Right lobe of liver (tissue), 6 donors: ENCODE data around the gene DHX40. TPM values are rescaled to one million over a fixed set of nuclear protein-coding genes. Genes with fewer than 3 reads are reported as not detected.

ENCODE experiments used
- ATAC-seq, 4 donors: fragments of 200-7000 bp; cut with Tn5 transposase; one replicate each; pipeline ENCODE4 v1.9.1; 2020; ENCODE audit warnings: mild to moderate bottlenecking in 4 of 4, moderate library complexity in 4 of 4
- DNase-seq, 3 donors: peaks; one replicate each; pipeline ENCODE4 v3.0.0-alpha.2; 2020
- H3K27ac ChIP-seq, 3 donors: fragments of 200-600 bp; one replicate each; pipeline ENCODE4 v1.8.0; 2022
- H3K27me3 ChIP-seq, 2 donors: fragments of 200-600 bp; one replicate each; pipeline ENCODE4 v1.8.0; 2022
- H3K36me3 ChIP-seq, 4 donors: fragments of 200-600 bp; sonication (generic) in 1 of 4; one replicate each; pipeline versions ENCODE4 v1.5.1 to v1.8.0; 2017 to 2022; ENCODE audit warnings: control low read depth in 1 of 4
- H3K4me1 ChIP-seq, 4 donors: fragments of 200-600 bp; sonication (generic) in 1 of 4; one replicate each; pipeline versions ENCODE4 v1.5.1 to v1.8.0; 2017 to 2022; ENCODE audit warnings: control low read depth in 1 of 4
- H3K4me3 ChIP-seq, 3 donors: fragments of 200-600 bp; one replicate each; pipeline ENCODE4 v1.8.0; 2022
- H3K9me3 ChIP-seq, 4 donors: fragments of 200-600 bp; sonication (generic) in 1 of 4; one replicate each; pipeline versions ENCODE4 v1.5.1 to v1.8.0; 2017 to 2022; ENCODE audit warnings: control low read depth in 1 of 4
- CTCF ChIP-seq, 4 donors: fragments of 200-600 bp in 3 of 4; fragments of 450-650 bp in 1 of 4; IDR thresholded peaks; one replicate each; pipeline versions ENCODE4 v1.5.1 to v1.8.0; 2016 to 2022; ENCODE audit warnings: antibody characterized with exemption in 4 of 4, mild to moderate bottlenecking in 2 of 4
- POLR2A ChIP-seq: fragments of 450-650 bp; IDR thresholded peaks from one replicate; pipeline ENCODE4 v1.6.1; 2017; ENCODE audit warnings: antibody characterized with exemption, mild to moderate bottlenecking
- WGBS: methylation state at CpG from one replicate; pipeline ENCODE4 v1.1.6; 2018; ENCODE audit warnings: low coverage, low lambda C conversion rate; ENCODE audit not compliant: insufficient coverage; ENCODE audit errors: missing lambda C conversion rate; 5-methylcytosine and 5-hydroxymethylcytosine counted together
- intact Hi-C, 2 donors: fragments of 100-400 bp; cut with DNase I; formaldehyde crosslinking; loops; one replicate each; pipeline versions ENCODE4 v1.11.2 to v1.14.1; 2022
- total RNA-seq, 6 experiments: library from RNA; depleted of rRNA in 2 of 6; stranded (reverse); fragments of >200 nt in 2 of 6; fragmentation: NEBNext Ultra II Directional in 3 of 6; extraction: Animal tissue kit (Norgen Biotek cat#: 25700) in 3 of 6; gene quantifications; one replicate each; pipeline versions ENCODE4 v1.1.0 to v1.2.4, GENCODE V29; 2016 to 2023
- donor health status: DM: no; HTN: yes; CAD: no.
- donor health status: DM: no; HTN: no; CAD: no.
- donor health status: DM: no; HTN: no; CAD: no.
- donor health status: DM: no; HTN: yes; CAD: no.
- donor health status: DM: no; HTN: yes; CAD: no.

DHX40 gene
- total RNA-seq, 6 experiments from 2014 or later: 7.8 to 12.0 (median 9.4) TPM

GRCh38 chr17:59620064-59620359 is 54.6 kb downstream of the DHX40 start:
- H3K27me3 ChIP-seq: no peaks in the 10 kb centered on the region
- 0% methylated on average over 13 of the region's 13 CpGs for WGBS
- DNase-seq (no peak), ATAC-seq (no peak)
- no peaks in the 10 kb centered on the region for H3K9me3 ChIP-seq
- peak overlapping the region; percentile 95 to 99 (median 98) for H3K27ac ChIP-seq
- H3K4me3 ChIP-seq: peak overlapping the region; percentile 78 to 84 (median 79)
- no peaks in the 10 kb centered on the region for H3K36me3 ChIP-seq
- intact Hi-C loops: no loop called here
- no peak for TF ChIP-seq POLR2A
- no peak for TF ChIP-seq CTCF (IDR thresholded peaks at IDR 0.05)
- peaks cover 0 to 42% (median 9%) of the 10 kb centered on the region in 4 donors for H3K4me1 ChIP-seq

GRCh38 chr17:59620518-59621259 is 55.3 kb downstream of the DHX40 start:
- TF ChIP-seq CTCF (IDR thresholded peaks at IDR 0.05): no peak
- peak; percentile 23 for TF ChIP-seq POLR2A
- Histone ChIP-seq H3K27me3 (no peaks in the 10 kb centered on the region), H3K4me3 (peak overlapping the region; percentile 78 to 84 (median 79)), H3K9me3 (no peaks in the 10 kb centered on the region), H3K27ac (peak overlapping the region; percentile 95 to 99 (median 98)), H3K4me1 (peaks cover 0 to 46% (median 9%) of the 10 kb centered on the region in 4 donors), H3K36me3 (no peaks in the 10 kb centered on the region)
- DNase-seq (peak; percentile 35 to 63 (median 61)), ATAC-seq (peak; percentile 9 to 43 (median 21))
- intact Hi-C loops: no loop called here
- 0% methylated on average over 14 of the region's 14 CpGs for WGBS

- WGBS: 17% methylated on average over 4 of the region's 4 CpGs
- intact Hi-C loops: no loop called here
Observed at GRCh38 chr17:59621771-59622170, 56.4 kb downstream of the DHX40 start.

GRCh38 chr17:59623151-59623550 is 57.7 kb downstream of the DHX40 start:
- 94% methylated on average over 2 of the region's 2 CpGs for WGBS
- no peak overlapping the region for H3K27ac ChIP-seq

More at GRCh38 chr17:59621771-59622170, 56.4 kb downstream of the DHX40 start:
- DNase-seq (no peak), ATAC-seq (no peak)
- Histone ChIP-seq H3K9me3 (no peaks in the 10 kb centered on the region), H3K4me3 (peak overlapping the region; percentile 78 to 84 (median 79)), H3K27me3 (no peaks in the 10 kb centered on the region), H3K36me3 (no peaks in the 10 kb centered on the region), H3K4me1 (peaks cover 0 to 56% (median 13%) of the 10 kb centered on the region in 4 donors), H3K27ac (no peak overlapping the region)
- TF ChIP-seq POLR2A: no peak
- no peak for TF ChIP-seq CTCF (IDR thresholded peaks at IDR 0.05)

More at GRCh38 chr17:59623151-59623550, 57.7 kb downstream of the DHX40 start:
- H3K4me1 ChIP-seq: peaks cover 0 to 65% (median 18%) of the 10 kb centered on the region in 4 donors
- intact Hi-C loops: no loop called here
- DNase-seq (no peak), ATAC-seq (no peak)
- no peaks in the 10 kb centered on the region for H3K27me3 ChIP-seq
- no peak for TF ChIP-seq CTCF (IDR thresholded peaks at IDR 0.05)
- no peaks in the 10 kb centered on the region for H3K36me3 ChIP-seq
- H3K9me3 ChIP-seq: no peaks in the 10 kb centered on the region
- no peak overlapping the region for H3K4me3 ChIP-seq
